GOT3 (cell line): ENCODE measurements around the gene ADAM15.

Source experiments
- DNase-seq: peaks from one replicate; lab custom pipeline; 2025; ENCODE audit warnings: mixed read lengths; lab: John Stamatoyannopoulos, UW

Gene ADAM15

GRCh38 chr1:155050560-155051341 lies at the start of gene ADAM15:
Gene ADAM15, plus strand, starts transcription at chr1:155051316. Its CDS starts 71 bp downstream, at chr1:155051387.
- peak; percentile 55 for DNase-seq

- DNase-seq: no peak
Observed at GRCh38 chr1:155001425-155001674, 49.8 kb upstream of the ADAM15 start.

GRCh38 chr1:155001675-155002463 lies 49.2 kb upstream of the ADAM15 start:
- DNase-seq: peak; percentile 94

GRCh38 chr1:155002464-155003226 lies 48.5 kb upstream of the ADAM15 start, which contains the start of gene ZBTB7B:
Gene ZBTB7B, plus strand, starts transcription at chr1:155002802. Its CDS starts 11,859 bp downstream, at chr1:155014661.
- no peak for DNase-seq

- DNase-seq: no peak
Observed at GRCh38 chr1:155003227-155003765, 47.8 kb upstream of the ADAM15 start.

- no peak for DNase-seq
Observed at GRCh38 chr1:155003766-155004351, 47.3 kb upstream of the ADAM15 start.

GRCh38 chr1:155004352-155005075 lies 46.6 kb upstream of the ADAM15 start:
- DNase-seq: no peak

GRCh38 chr1:155005076-155006011 lies 45.8 kb upstream of the ADAM15 start:
- no peak for DNase-seq

- no peak for DNase-seq
Observed at GRCh38 chr1:155006601-155007101, 44.5 kb upstream of the ADAM15 start.

- no peak for DNase-seq
Observed at GRCh38 chr1:155007251-155007828, 43.8 kb upstream of the ADAM15 start.

- DNase-seq: no peak
Observed at GRCh38 chr1:155008015-155008941, 42.8 kb upstream of the ADAM15 start.

GRCh38 chr1:155009221-155009711 lies 41.9 kb upstream of the ADAM15 start:
- DNase-seq: no peak

- no peak for DNase-seq
Observed at GRCh38 chr1:155009742-155010141, 41.4 kb upstream of the ADAM15 start.

- no peak for DNase-seq
Observed at GRCh38 chr1:155010211-155010918, 40.8 kb upstream of the ADAM15 start.

GRCh38 chr1:155011004-155011416 lies 40.1 kb upstream of the ADAM15 start:
- DNase-seq: no peak

- DNase-seq: no peak
Observed at GRCh38 chr1:155011437-155012025, 39.6 kb upstream of the ADAM15 start.

GRCh38 chr1:155012026-155012546 lies 39.0 kb upstream of the ADAM15 start:
- DNase-seq: no peak
